GM06990 (cell line): ENCODE results near the gene EHMT1.
A peak's percentile ranks its signal among the peaks of the same experiment; 100 is the strongest.

ENCODE experiments used
- DNase-seq: peaks from one replicate; pipeline ENCODE4 v3.0.0-alpha.2; 2011; ENCODE audit not compliant: insufficient read length; ENCODE audit errors: extremely low read depth
- H3K27me3 ChIP-seq: replicated peaks from 2 replicates; pipeline ENCODE4 v1.6.0; 2011; ENCODE audit warnings: low read length; ENCODE audit not compliant: control insufficient read depth, insufficient read depth
- H3K36me3 ChIP-seq: 2 replicates; pipeline ENCODE4 v1.5.1; 2011; ENCODE audit warnings: low read length; ENCODE audit not compliant: control insufficient read depth, insufficient read depth
- H3K4me3 ChIP-seq: replicated peaks from 2 replicates; pipeline ENCODE4 v1.5.1; 2011; ENCODE audit warnings: low read depth, mild to moderate bottlenecking, control low read depth, low read length
- CTCF ChIP-seq: IDR thresholded peaks from 2 replicates; pipeline ENCODE4 v1.5.1; 2011; ENCODE audit warnings: low read length, control low read depth, mild to moderate bottlenecking, inconsistent platforms; ENCODE audit not compliant: insufficient read depth, poor library complexity, severe bottlenecking

The EHMT1 gene

GRCh38 chr9:137697832-137698231, 79.0 kb downstream of the EHMT1 start:
- no peak for TF ChIP-seq CTCF
- no peaks in the 10 kb centered on the region; the same call in none of the 2 replicates for H3K36me3 ChIP-seq
- DNase-seq: no peak
- no peaks in the 10 kb centered on the region for H3K27me3 ChIP-seq
- H3K4me3 ChIP-seq: no peak overlapping the region

GRCh38 chr9:137700911-137701310, 82.1 kb downstream of the EHMT1 start:
- TF ChIP-seq CTCF: no peak

GRCh38 chr9:137702615-137703379, 84.0 kb downstream of the EHMT1 start:
- DNase-seq: no peak
- H3K4me3 ChIP-seq: no peak overlapping the region
- H3K36me3 ChIP-seq: no peaks in the 10 kb centered on the region; the same call in none of the 2 replicates
- H3K27me3 ChIP-seq: no peaks in the 10 kb centered on the region
- TF ChIP-seq CTCF: no peak

More at GRCh38 chr9:137700911-137701310, 82.1 kb downstream of the EHMT1 start:
- no peak for DNase-seq
- Histone ChIP-seq H3K27me3 (no peaks in the 10 kb centered on the region), H3K4me3 (no peak overlapping the region), H3K36me3 (no peaks in the 10 kb centered on the region; the same call in none of the 2 replicates)

- H3K4me3 ChIP-seq: no peak overlapping the region
- no peak for DNase-seq
- no peaks in the 10 kb centered on the region for H3K27me3 ChIP-seq
- H3K36me3 ChIP-seq: no peaks in the 10 kb centered on the region; the same call in none of the 2 replicates
- no peak for TF ChIP-seq CTCF
These were observed 85.2 kb downstream of the EHMT1 start for GRCh38 chr9:137703842-137704508.

- Histone ChIP-seq H3K36me3 (no peaks in the 10 kb centered on the region; the same call in none of the 2 replicates), H3K27me3 (no peaks in the 10 kb centered on the region), H3K4me3 (peak overlapping the region; percentile 44)
- DNase-seq: peak; percentile 75
- TF ChIP-seq CTCF: no peak
These were observed 86.6 kb downstream of the EHMT1 start for GRCh38 chr9:137705443-137705863.
